Peyer's patch (tissue), 4 donors: Measurements from ENCODE around the gene COL23A1.

ENCODE experiments used
- POLR2A ChIP-seq, 2 donors: fragments of 450-650 bp; IDR thresholded peaks; one replicate each; pipeline ENCODE4 v1.5.1; 2017; ENCODE audit warnings: antibody characterized with exemption in 2 of 2, mild to moderate bottlenecking in 2 of 2, moderate library complexity in 2 of 2
- TF ChIP-seq, protein P1 (sequence below), 6 experiments: fragments of 450-650 bp in 4 of 6; fragments of 200-600 bp in 2 of 6; sonication (generic) in 1 of 6; IDR thresholded peaks; one replicate each; pipeline ENCODE4 v1.5.1; 2017 to 2019; ENCODE audit warnings: antibody characterized with exemption in 6 of 6, mild to moderate bottlenecking in 3 of 6, moderate library complexity in 1 of 6

DNA sequence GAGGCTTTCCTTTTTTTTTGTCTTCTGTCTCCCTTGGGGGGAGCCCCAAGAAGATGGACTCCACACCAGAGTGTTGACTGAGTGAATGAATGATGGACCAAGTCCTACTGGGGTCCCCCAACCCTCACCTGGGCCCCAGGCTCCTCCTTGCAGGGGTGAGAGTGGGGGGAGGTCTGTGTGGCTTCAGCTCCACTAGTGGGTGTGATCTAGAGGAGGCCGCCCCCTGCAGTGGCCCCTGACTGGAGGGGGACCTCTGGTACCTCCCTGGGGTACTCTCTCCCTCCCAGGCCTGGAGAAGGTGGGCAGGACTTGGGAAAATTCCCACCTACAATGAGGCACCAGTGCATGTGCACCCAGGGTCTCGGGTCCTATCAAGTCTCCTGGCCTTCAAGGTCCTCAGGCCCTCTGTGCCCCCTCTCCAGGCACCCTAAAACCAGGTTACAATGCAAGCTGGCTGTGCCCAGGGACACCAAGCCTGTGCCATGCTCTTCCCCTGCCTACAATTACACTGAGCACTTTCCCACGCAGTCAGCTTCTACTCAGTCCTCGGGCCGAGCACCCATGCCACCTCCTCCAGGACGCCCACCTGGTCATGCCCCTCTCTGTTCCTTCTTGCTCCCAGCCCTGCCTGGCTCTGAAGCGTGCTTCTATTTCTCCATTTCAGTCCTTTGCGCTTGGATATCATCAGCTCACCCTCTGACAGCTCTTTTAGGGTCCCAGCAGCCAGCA, 240.4 kb downstream of the COL23A1 start:
- TF ChIP-seq, protein P1, sequence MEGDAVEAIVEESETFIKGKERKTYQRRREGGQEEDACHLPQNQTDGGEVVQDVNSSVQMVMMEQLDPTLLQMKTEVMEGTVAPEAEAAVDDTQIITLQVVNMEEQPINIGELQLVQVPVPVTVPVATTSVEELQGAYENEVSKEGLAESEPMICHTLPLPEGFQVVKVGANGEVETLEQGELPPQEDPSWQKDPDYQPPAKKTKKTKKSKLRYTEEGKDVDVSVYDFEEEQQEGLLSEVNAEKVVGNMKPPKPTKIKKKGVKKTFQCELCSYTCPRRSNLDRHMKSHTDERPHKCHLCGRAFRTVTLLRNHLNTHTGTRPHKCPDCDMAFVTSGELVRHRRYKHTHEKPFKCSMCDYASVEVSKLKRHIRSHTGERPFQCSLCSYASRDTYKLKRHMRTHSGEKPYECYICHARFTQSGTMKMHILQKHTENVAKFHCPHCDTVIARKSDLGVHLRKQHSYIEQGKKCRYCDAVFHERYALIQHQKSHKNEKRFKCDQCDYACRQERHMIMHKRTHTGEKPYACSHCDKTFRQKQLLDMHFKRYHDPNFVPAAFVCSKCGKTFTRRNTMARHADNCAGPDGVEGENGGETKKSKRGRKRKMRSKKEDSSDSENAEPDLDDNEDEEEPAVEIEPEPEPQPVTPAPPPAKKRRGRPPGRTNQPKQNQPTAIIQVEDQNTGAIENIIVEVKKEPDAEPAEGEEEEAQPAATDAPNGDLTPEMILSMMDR (IDR thresholded peaks at IDR 0.05) = no peak
- TF ChIP-seq POLR2A (IDR thresholded peaks at IDR 0.05) = no peak
